Measurements from ENCODE around the gene E4F1. TPM values are rescaled to one million over a fixed set of nuclear protein-coding genes. Genes with fewer than 3 reads are reported as not detected.

The E4F1 gene
- total and polyA plus RNA-seq, 4 donors, result 4.4 to 19.1 (median 13.7) TPM

GRCh38 chr16:2243781-2244180, 20.4 kb downstream of the E4F1 start:
- H3K27ac ChIP-seq (ENCODE audit: low read depth in 1 of 2, low read length in 2 of 2), result no peak overlapping the region
- no peak for TF ChIP-seq FOXA2 (IDR thresholded peaks at IDR 0.05)
- TF ChIP-seq, protein P1, sequence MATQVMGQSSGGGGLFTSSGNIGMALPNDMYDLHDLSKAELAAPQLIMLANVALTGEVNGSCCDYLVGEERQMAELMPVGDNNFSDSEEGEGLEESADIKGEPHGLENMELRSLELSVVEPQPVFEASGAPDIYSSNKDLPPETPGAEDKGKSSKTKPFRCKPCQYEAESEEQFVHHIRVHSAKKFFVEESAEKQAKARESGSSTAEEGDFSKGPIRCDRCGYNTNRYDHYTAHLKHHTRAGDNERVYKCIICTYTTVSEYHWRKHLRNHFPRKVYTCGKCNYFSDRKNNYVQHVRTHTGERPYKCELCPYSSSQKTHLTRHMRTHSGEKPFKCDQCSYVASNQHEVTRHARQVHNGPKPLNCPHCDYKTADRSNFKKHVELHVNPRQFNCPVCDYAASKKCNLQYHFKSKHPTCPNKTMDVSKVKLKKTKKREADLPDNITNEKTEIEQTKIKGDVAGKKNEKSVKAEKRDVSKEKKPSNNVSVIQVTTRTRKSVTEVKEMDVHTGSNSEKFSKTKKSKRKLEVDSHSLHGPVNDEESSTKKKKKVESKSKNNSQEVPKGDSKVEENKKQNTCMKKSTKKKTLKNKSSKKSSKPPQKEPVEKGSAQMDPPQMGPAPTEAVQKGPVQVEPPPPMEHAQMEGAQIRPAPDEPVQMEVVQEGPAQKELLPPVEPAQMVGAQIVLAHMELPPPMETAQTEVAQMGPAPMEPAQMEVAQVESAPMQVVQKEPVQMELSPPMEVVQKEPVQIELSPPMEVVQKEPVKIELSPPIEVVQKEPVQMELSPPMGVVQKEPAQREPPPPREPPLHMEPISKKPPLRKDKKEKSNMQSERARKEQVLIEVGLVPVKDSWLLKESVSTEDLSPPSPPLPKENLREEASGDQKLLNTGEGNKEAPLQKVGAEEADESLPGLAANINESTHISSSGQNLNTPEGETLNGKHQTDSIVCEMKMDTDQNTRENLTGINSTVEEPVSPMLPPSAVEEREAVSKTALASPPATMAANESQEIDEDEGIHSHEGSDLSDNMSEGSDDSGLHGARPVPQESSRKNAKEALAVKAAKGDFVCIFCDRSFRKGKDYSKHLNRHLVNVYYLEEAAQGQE (IDR thresholded peaks at IDR 0.05), result no peak
- TF ChIP-seq, protein P2, sequence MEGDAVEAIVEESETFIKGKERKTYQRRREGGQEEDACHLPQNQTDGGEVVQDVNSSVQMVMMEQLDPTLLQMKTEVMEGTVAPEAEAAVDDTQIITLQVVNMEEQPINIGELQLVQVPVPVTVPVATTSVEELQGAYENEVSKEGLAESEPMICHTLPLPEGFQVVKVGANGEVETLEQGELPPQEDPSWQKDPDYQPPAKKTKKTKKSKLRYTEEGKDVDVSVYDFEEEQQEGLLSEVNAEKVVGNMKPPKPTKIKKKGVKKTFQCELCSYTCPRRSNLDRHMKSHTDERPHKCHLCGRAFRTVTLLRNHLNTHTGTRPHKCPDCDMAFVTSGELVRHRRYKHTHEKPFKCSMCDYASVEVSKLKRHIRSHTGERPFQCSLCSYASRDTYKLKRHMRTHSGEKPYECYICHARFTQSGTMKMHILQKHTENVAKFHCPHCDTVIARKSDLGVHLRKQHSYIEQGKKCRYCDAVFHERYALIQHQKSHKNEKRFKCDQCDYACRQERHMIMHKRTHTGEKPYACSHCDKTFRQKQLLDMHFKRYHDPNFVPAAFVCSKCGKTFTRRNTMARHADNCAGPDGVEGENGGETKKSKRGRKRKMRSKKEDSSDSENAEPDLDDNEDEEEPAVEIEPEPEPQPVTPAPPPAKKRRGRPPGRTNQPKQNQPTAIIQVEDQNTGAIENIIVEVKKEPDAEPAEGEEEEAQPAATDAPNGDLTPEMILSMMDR (IDR thresholded peaks at IDR 0.05; ENCODE audit: low read depth, low read length, missing input control), result no peak
- no peak for TF ChIP-seq RXRA (IDR thresholded peaks at IDR 0.05)
- no peak for TF ChIP-seq HNF4A (conservative IDR thresholded peaks at IDR 0.05)
- TF ChIP-seq RAD21 (IDR thresholded peaks at IDR 0.05), result no peak
- no peak for TF ChIP-seq FOXA1 (IDR thresholded peaks at IDR 0.05)
- TF ChIP-seq MAX (IDR thresholded peaks at IDR 0.05), result no peak
- no peak for TF ChIP-seq TAF1 (conservative IDR thresholded peaks at IDR 0.05)
- no peak for TF ChIP-seq NR2F2 (IDR thresholded peaks at IDR 0.05)
- no peak overlapping the region for H3K4me3 ChIP-seq (ENCODE audit: low read depth in 1 of 3, low read length in 3 of 3)
- DNase-seq (ENCODE audit: low spot score), result no peak
- H3K9ac ChIP-seq (ENCODE audit: low read depth in 1 of 2, low read length in 2 of 2), result no peak overlapping the region
- peaks cover 0 to 4% (median 3%) of the 10 kb centered on the region in 4 donors for H3K4me1 ChIP-seq (ENCODE audit: control insufficient read depth in 4 of 4, insufficient read depth in 4 of 4, low read length in 3 of 4)
- 96% methylated on average over 11 of the region's 11 CpGs for WGBS
- no peaks in the 10 kb centered on the region for H3K9me3 ChIP-seq (ENCODE audit: control insufficient read depth in 4 of 4, low read length in 3 of 4)
- peaks cover 13 to 52% (median 32%) of the 10 kb centered on the region in 4 donors for H3K36me3 ChIP-seq (ENCODE audit: control insufficient read depth in 4 of 4, insufficient read depth in 3 of 4, low read depth in 1 of 4, low read length in 3 of 4)
- H3K27me3 ChIP-seq (ENCODE audit: control insufficient read depth in 4 of 4, insufficient read depth in 4 of 4, low read length in 3 of 4), result no peaks in the 10 kb centered on the region

DNA sequence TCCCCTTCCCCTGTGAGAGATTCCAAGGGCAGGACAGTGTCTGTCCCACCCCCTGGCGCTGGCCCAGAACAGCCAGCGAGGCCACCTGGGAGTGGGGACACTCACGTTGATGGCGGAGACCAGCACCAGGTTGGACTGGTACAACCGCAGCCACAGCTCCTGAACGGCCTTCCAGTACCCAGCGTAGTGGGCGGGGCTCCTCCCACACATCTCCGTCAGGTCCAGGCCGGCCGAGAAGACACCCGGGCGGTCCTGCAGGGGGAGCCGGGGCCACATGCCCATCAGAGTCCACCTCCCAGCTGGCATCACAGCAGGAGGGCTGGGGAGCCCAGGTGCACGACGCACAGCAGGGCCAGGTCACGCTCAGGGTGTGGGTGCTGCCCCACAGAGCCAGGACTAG, 20.9 kb downstream of the E4F1 start:
- WGBS, result 88% methylated on average over 17 of the region's 17 CpGs
- H3K9ac ChIP-seq (ENCODE audit: low read depth in 1 of 2, low read length in 2 of 2), result no peak overlapping the region
- H3K4me3 ChIP-seq (ENCODE audit: low read depth in 1 of 3, low read length in 3 of 3), result no peak overlapping the region
- TF ChIP-seq JUND (IDR thresholded peaks at IDR 0.05), result no peak
- no peak for TF ChIP-seq NR2F2 (IDR thresholded peaks at IDR 0.05)
- no peak for TF ChIP-seq HNF4A (conservative IDR thresholded peaks at IDR 0.05)
- TF ChIP-seq YY1 (IDR thresholded peaks at IDR 0.05), result no peak
- no peak for TF ChIP-seq SP1 (IDR thresholded peaks at IDR 0.05)
- TF ChIP-seq, protein P2 (IDR thresholded peaks at IDR 0.05; ENCODE audit: low read depth, low read length, missing input control), result no peak
- TF ChIP-seq, protein P3, sequence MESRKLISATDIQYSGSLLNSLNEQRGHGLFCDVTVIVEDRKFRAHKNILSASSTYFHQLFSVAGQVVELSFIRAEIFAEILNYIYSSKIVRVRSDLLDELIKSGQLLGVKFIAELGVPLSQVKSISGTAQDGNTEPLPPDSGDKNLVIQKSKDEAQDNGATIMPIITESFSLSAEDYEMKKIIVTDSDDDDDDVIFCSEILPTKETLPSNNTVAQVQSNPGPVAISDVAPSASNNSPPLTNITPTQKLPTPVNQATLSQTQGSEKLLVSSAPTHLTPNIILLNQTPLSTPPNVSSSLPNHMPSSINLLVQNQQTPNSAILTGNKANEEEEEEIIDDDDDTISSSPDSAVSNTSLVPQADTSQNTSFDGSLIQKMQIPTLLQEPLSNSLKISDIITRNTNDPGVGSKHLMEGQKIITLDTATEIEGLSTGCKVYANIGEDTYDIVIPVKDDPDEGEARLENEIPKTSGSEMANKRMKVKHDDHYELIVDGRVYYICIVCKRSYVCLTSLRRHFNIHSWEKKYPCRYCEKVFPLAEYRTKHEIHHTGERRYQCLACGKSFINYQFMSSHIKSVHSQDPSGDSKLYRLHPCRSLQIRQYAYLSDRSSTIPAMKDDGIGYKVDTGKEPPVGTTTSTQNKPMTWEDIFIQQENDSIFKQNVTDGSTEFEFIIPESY (IDR thresholded peaks at IDR 0.05), result no peak
- no peak for TF ChIP-seq TAF1 (conservative IDR thresholded peaks at IDR 0.05)
- TF ChIP-seq, protein P4, sequence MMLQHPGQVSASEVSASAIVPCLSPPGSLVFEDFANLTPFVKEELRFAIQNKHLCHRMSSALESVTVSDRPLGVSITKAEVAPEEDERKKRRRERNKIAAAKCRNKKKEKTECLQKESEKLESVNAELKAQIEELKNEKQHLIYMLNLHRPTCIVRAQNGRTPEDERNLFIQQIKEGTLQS (IDR thresholded peaks at IDR 0.05), result no peak
- TF ChIP-seq FOXA2 (IDR thresholded peaks at IDR 0.05), result no peak
- no peak for TF ChIP-seq HNF4G (IDR thresholded peaks at IDR 0.05)
- TF ChIP-seq GABPA (IDR thresholded peaks at IDR 0.05 in 1 of 2, conservative IDR thresholded peaks at IDR 0.05 in 1 of 2), result no peak
- TF ChIP-seq RAD21 (IDR thresholded peaks at IDR 0.05), result no peak
- no peak for TF ChIP-seq MAX (IDR thresholded peaks at IDR 0.05)
- H3K36me3 ChIP-seq (ENCODE audit: control insufficient read depth in 4 of 4, insufficient read depth in 3 of 4, low read depth in 1 of 4, low read length in 3 of 4), result peaks cover 13 to 52% (median 32%) of the 10 kb centered on the region in 4 donors
- peaks cover 0 to 7% (median 6%) of the 10 kb centered on the region in 4 donors for H3K4me1 ChIP-seq (ENCODE audit: control insufficient read depth in 4 of 4, insufficient read depth in 4 of 4, low read length in 3 of 4)
- DNase-seq (ENCODE audit: low spot score), result no peak
- H3K27ac ChIP-seq (ENCODE audit: low read depth in 1 of 2, low read length in 2 of 2), result no peak overlapping the region
- no peaks in the 10 kb centered on the region for H3K27me3 ChIP-seq (ENCODE audit: control insufficient read depth in 4 of 4, insufficient read depth in 4 of 4, low read length in 3 of 4)
- no peaks in the 10 kb centered on the region for H3K9me3 ChIP-seq (ENCODE audit: control insufficient read depth in 4 of 4, low read length in 3 of 4)
